ENCODE measurements around the gene AQP2. TPM values are rescaled to one million over a fixed set of nuclear protein-coding genes. Genes with fewer than 3 reads are reported as not detected.

The AQP2 gene
- total RNA-seq, 2 donors from 2014 or later = not detected

DNA sequence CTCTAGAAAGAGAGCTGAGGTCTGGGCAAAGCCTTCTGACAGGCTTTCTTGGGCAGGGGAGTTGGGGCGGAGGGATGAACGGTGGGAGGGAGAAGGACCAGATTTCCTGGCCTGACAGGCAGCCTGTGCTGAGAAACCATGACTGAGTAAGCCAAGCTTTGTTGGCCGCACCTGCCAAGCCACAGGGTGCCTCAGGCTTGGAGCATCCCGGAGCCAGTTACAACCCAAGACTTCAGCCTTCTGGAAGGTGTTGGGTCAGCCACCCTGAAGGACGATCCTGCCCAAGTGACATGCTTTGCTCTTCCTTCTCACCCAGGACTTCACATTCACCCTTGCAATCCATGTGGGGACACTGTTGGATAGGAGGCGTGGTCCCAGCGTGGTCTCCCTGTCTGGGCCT, 21.0 kb upstream of the AQP2 start:
- no peaks in the 10 kb centered on the region for H3K4me1 Mint-ChIP-seq
- H3K27ac ChIP-seq (ENCODE audit: low read depth, low read length) = no peak overlapping the region
- WGBS, 2 experiments (ENCODE audit: insufficient coverage in 1 of 2, insufficient read length in 1 of 2) = 85 to 86% methylated on average over 7 of the region's 7 CpGs
- no peaks in the 10 kb centered on the region for H3K36me3 ChIP-seq (ENCODE audit: control insufficient read depth, insufficient read depth, low read length)
- peak; percentile 43 for DNase-seq
- peaks cover 28% of the 10 kb centered on the region for H3K27me3 Mint-ChIP-seq (ENCODE audit: insufficient read depth)
- peaks cover 12% of the 10 kb centered on the region for H3K27me3 ChIP-seq (ENCODE audit: control insufficient read depth, insufficient read depth, low read length, poor library complexity, severe bottlenecking)
- H3K36me3 Mint-ChIP-seq (ENCODE audit: low read depth) = no peaks in the 10 kb centered on the region
- no peak overlapping the region for H3K4me3 Mint-ChIP-seq
- no peak overlapping the region for H3K9ac ChIP-seq (ENCODE audit: extremely low read depth, low read length, poor library complexity, severe bottlenecking)
- H3K4me3 ChIP-seq (ENCODE audit: low read length) = no peak overlapping the region
- H3K27ac Mint-ChIP-seq = no peak overlapping the region
- TF ChIP-seq CTCF (conservative IDR thresholded peaks at IDR 0.05) = no peak
- H3K9me3 Mint-ChIP-seq = no peaks in the 10 kb centered on the region
- H3K4me1 ChIP-seq (ENCODE audit: control insufficient read depth, insufficient read depth, low read length) = no peaks in the 10 kb centered on the region
- H3K9me3 ChIP-seq (ENCODE audit: control insufficient read depth, low read length) = no peaks in the 10 kb centered on the region

DNA sequence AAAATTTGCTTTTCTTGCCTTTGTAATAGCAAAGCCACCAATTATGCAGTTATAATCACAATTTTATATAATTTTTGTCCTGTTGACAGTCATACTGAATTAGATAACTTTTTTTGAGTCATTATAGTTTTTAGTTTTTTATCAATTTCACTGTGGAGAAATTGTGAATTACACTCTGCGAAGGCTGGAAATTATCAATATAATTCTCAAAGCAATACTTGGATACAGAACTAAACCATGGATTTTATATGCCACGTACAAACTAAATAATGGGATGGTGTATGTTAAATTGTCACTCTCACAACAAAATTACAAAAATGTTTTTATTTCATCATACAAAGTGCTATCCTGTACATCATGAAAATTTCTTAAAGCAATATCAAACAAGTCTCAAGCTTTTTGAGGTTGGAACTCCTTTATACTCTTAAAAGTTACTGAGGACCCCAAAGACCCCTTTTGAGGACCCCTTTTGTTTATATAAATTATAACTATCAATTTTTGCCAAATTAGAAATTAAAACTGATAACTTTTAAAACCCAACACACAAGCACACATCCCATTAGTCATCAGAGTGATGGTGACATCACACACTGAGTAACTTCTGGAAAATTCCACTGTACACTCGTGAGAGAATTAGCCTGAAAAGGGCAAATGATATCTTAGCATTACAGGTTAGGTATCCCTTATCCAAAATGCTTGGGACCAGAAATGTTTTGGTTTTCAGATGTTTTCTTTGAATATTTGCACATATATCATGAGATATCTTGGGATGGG, 19.8 kb upstream of the AQP2 start:
- no peaks in the 10 kb centered on the region for H3K9me3 ChIP-seq (ENCODE audit: control insufficient read depth, low read length)
- Mint-ChIP-seq H3K4me3 (no peak overlapping the region), H3K36me3 (ENCODE audit: low read depth) (no peaks in the 10 kb centered on the region), H3K4me1 (no peaks in the 10 kb centered on the region), H3K27ac (no peak overlapping the region), H3K9me3 (no peaks in the 10 kb centered on the region), H3K27me3 (ENCODE audit: insufficient read depth) (peaks cover 27% of the 10 kb centered on the region)
- WGBS, 2 experiments (ENCODE audit: insufficient coverage in 1 of 2, insufficient read length in 1 of 2) = 78 to 94% methylated on average over 1 to 2 of the region's 3 CpGs
- H3K36me3 ChIP-seq (ENCODE audit: control insufficient read depth, insufficient read depth, low read length) = no peaks in the 10 kb centered on the region
- no peak for DNase-seq
- peaks cover 12% of the 10 kb centered on the region for H3K27me3 ChIP-seq (ENCODE audit: control insufficient read depth, insufficient read depth, low read length, poor library complexity, severe bottlenecking)
- H3K4me1 ChIP-seq (ENCODE audit: control insufficient read depth, insufficient read depth, low read length) = no peaks in the 10 kb centered on the region
- no peak overlapping the region for H3K27ac ChIP-seq (ENCODE audit: low read depth, low read length)
- no peak overlapping the region for H3K4me3 ChIP-seq (ENCODE audit: low read length)
- no peak for TF ChIP-seq CTCF (conservative IDR thresholded peaks at IDR 0.05)
- no peak overlapping the region for H3K9ac ChIP-seq (ENCODE audit: extremely low read depth, low read length, poor library complexity, severe bottlenecking)

DNA sequence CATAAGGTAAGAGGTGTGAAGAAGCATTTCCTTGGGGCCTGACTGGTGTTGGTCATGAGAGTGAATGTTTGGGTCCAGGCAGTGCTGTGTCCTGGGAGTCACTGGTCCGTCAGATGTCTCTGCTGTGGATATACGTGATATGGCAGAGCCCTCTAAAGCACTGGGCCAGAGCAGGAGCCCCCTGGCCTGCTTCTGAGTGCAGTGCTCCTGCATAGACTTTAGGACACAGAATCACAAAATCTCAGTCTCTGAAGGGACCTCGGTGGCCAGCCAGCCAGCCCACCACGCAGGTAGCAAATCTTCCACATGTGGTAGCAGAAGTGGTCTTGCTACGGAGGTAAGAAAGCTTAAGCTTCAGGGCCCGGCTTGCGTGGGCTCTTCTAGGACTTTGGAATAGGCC, 18.5 kb upstream of the AQP2 start:
- no peak overlapping the region for H3K27ac Mint-ChIP-seq
- no peak for TF ChIP-seq CTCF (conservative IDR thresholded peaks at IDR 0.05)
- no peaks in the 10 kb centered on the region for H3K36me3 Mint-ChIP-seq (ENCODE audit: low read depth)

More for the DNA sequence above, 18.5 kb upstream of the AQP2 start:
- Histone ChIP-seq H3K9me3 (ENCODE audit: control insufficient read depth, low read length) (no peaks in the 10 kb centered on the region), H3K27ac (ENCODE audit: low read depth, low read length) (no peak overlapping the region), H3K4me3 (ENCODE audit: low read length) (no peak overlapping the region), H3K4me1 (ENCODE audit: control insufficient read depth, insufficient read depth, low read length) (no peaks in the 10 kb centered on the region), H3K36me3 (ENCODE audit: control insufficient read depth, insufficient read depth, low read length) (no peaks in the 10 kb centered on the region), H3K27me3 (ENCODE audit: control insufficient read depth, insufficient read depth, low read length, poor library complexity, severe bottlenecking) (peaks cover 12% of the 10 kb centered on the region), H3K9ac (ENCODE audit: extremely low read depth, low read length, poor library complexity, severe bottlenecking) (no peak overlapping the region)
- Mint-ChIP-seq H3K4me3 (no peak overlapping the region), H3K4me1 (no peaks in the 10 kb centered on the region), H3K9me3 (no peaks in the 10 kb centered on the region), H3K27me3 (ENCODE audit: insufficient read depth) (peaks cover 24% of the 10 kb centered on the region)
- no peak for DNase-seq
- WGBS, 2 experiments (ENCODE audit: insufficient coverage in 1 of 2, insufficient read length in 1 of 2) = 73 to 75% methylated on average over 7 of the region's 7 CpGs
